ENCODE data around the gene TTC31. TPM values are rescaled to one million over a fixed set of nuclear protein-coding genes. Genes with fewer than 3 reads are reported as not detected.

TTC31 gene
- total RNA-seq, 1 experiment from 2014 or later: 26.4 TPM

- no peak overlapping the region for H2AFZ ChIP-seq (ENCODE audit: low read depth, low read length, poor library complexity, severe bottlenecking)
- peaks cover 31% of the 10 kb centered on the region for H3K79me2 ChIP-seq (ENCODE audit: insufficient read depth, low read length)
- TF ChIP-seq EZH2 (IDR thresholded peaks at IDR 0.05) (no peak), POLR2A (IDR thresholded peaks at IDR 0.05; ENCODE audit: borderline replicate concordance, extremely low read depth, insufficient read depth, insufficient read length) (no peak), ZNF274 (IDR thresholded peaks at IDR 0.05; ENCODE audit: low read depth, low read length) (no peak), EGR1 (IDR thresholded peaks at IDR 0.05; ENCODE audit: low read depth) (no peak), CTCF (IDR thresholded peaks at IDR 0.05 in 2 of 3, conservative IDR thresholded peaks at IDR 0.05 in 1 of 3; ENCODE audit: borderline replicate concordance in 1 of 3, insufficient read depth in 1 of 3, low read depth in 2 of 3, low read length in 2 of 3) (no peak), ZBTB33 (IDR thresholded peaks at IDR 0.05; ENCODE audit: extremely low read depth, insufficient replicate concordance, low read length) (no peak), CBX3 (IDR thresholded peaks at IDR 0.05; ENCODE audit: low read depth) (no peak), ELF1 (IDR thresholded peaks at IDR 0.05; ENCODE audit: borderline replicate concordance, low read depth) (no peak), SRF (IDR thresholded peaks at IDR 0.05; ENCODE audit: low read depth) (no peak), FOSL1 (IDR thresholded peaks at IDR 0.05; ENCODE audit: low read depth) (no peak), JUND (IDR thresholded peaks at IDR 0.05) (no peak)
- TF ChIP-seq, protein P1, sequence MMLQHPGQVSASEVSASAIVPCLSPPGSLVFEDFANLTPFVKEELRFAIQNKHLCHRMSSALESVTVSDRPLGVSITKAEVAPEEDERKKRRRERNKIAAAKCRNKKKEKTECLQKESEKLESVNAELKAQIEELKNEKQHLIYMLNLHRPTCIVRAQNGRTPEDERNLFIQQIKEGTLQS (IDR thresholded peaks at IDR 0.05): no peak
- TF ChIP-seq, protein P2, sequence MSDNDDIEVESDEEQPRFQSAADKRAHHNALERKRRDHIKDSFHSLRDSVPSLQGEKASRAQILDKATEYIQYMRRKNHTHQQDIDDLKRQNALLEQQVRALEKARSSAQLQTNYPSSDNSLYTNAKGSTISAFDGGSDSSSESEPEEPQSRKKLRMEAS (IDR thresholded peaks at IDR 0.05): no peak
- H3K27ac ChIP-seq (ENCODE audit: low read depth, low read length): peak overlapping the region; percentile 90
- H3K36me3 ChIP-seq (ENCODE audit: control insufficient read depth in 1 of 2, insufficient read depth in 2 of 2, low read length in 2 of 2): peaks cover 11 to 13% of the 10 kb centered on the region in 2 experiments; a peak in 3 of 4 replicates
- no peaks in the 10 kb centered on the region for H4K20me1 ChIP-seq (ENCODE audit: insufficient read depth)
- no peak for ATAC-seq
- ChIA-PET RAD21 (ENCODE audit: low non-redundant PET in 1 of 2, low total read pairs in 2 of 2, uncharacterized antibody in 2 of 2, unreplicated experiment in 2 of 2) (no interaction called here), POLR2A (interaction anchor here (1.4 to 3.5 kb wide), 2 partner anchors 9 to 26 kb away, joined by 3 to 25 read pairs; partner anchors contain the start of genes INO80B and MRPL53), CTCF (no interaction called here)
- intact Hi-C loops (cut with micrococcal nuclease): no loop called here
- no peak for DNase-seq (ENCODE audit: low read depth, low spot score)
- BruUV-seq (replicated peaks): no TSS peak
- H3K4me3 ChIP-seq (replicated peaks in 1 of 2; ENCODE audit: low read depth in 1 of 2, low read length in 2 of 2): peak overlapping the region; percentile 61 to 95
- H3K9me3 ChIP-seq (ENCODE audit: control insufficient read depth in 1 of 2, insufficient read depth in 1 of 2, low read depth in 1 of 2, low read length in 2 of 2): no peaks in the 10 kb centered on the region
- peaks cover 12 to 17% of the 10 kb centered on the region in 2 experiments for H3K4me1 ChIP-seq (ENCODE audit: control insufficient read depth in 1 of 2, insufficient read depth in 2 of 2, low read length in 2 of 2)
- H3K9ac ChIP-seq (ENCODE audit: low read length): peak overlapping the region; percentile 86
- H3K27me3 ChIP-seq (ENCODE audit: insufficient read depth, low read length): no peaks in the 10 kb centered on the region
- H3K9me2 ChIP-seq (ENCODE audit: insufficient read depth): no peaks in the 10 kb centered on the region
- H3K4me2 ChIP-seq (ENCODE audit: low read length): peak overlapping the region; percentile 66
Measured at GRCh38 chr2:74481431-74481830, 1.4 kb upstream of the TTC31 start.
